PC-3 (cell line): ENCODE data around the gene GNA15. TPM values are rescaled to one million over a fixed set of nuclear protein-coding genes. Genes with fewer than 3 reads are reported as not detected.

Experiments
- total RNA-seq: library from RNA; depleted of rRNA; stranded (reverse); fragments of >200 nt; gene quantifications from 2 replicates; pipeline ENCODE4 v1.2.3, GENCODE V29; 2014; rRNA removed

The GNA15 gene
- total RNA-seq, 1 experiment from 2014 or later, result not detected

Other genes starting within 250 kb of the GNA15 start
- 1.6 and 3.3 TPM in 2 replicates for gene ZNF57, start 235.1 kb upstream of the GNA15 start, total RNA-seq
- 2.1 and 5.1 TPM in 2 replicates for gene ZNF77, start 191.1 kb upstream of the GNA15 start, total RNA-seq
- gene TLE6, start 158.5 kb upstream of the GNA15 start, total RNA-seq, result 1.9 and 4.1 TPM in 2 replicates
- 7.7 and 10.0 TPM in 2 replicates for gene TLE2, start 106.8 kb upstream of the GNA15 start, total RNA-seq
- 351 and 407 TPM in 2 replicates for gene TLE5, start 73.5 kb upstream of the GNA15 start, total RNA-seq
- 59.6 and 89.4 TPM in 2 replicates for gene GNA11, start 41.7 kb upstream of the GNA15 start, total RNA-seq
- gene S1PR4, start 42.7 kb downstream of the GNA15 start, total RNA-seq, result 0.26 and 1.3 TPM in 2 replicates
- 74.7 and 132 TPM in 2 replicates for gene NCLN, start 49.9 kb downstream of the GNA15 start, total RNA-seq
- 0.44 and 0.75 TPM in 2 replicates for gene CELF5, start 88.6 kb downstream of the GNA15 start, total RNA-seq
- 31.7 and 49.6 TPM in 2 replicates for gene NFIC, start 230.6 kb downstream of the GNA15 start, total RNA-seq